Measurements from ENCODE around the gene GPR4.

GPR4 gene

DNA sequence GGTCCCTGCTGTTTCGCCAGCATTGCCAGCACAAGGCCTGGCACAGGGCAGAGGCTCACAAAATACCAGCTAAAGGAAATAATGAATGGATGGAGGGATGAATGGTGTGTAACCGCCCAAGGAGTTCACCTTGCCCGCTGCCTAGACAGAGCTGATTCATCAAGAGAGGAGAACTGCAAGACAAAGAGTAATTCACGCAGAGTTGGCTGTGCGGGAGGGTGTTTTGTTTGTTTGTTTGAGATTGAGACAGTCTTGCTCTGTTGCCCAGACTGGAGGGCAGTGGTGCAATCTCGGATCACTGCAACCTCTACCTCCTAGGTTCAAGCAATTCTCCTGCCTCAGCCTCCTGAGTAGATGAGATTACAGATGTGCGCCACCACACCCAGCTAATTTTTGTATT is 20.4 kb downstream of the GPR4 start:
- CTCF ChIA-PET, result no interaction called here
- POLR2A ChIA-PET, result no interaction called here
- no peak for DNase-seq (ENCODE audit: extremely low spot score)
- no peak for TF ChIP-seq ELF4 (IDR thresholded peaks at IDR 0.05)
- TF ChIP-seq NFRKB (IDR thresholded peaks at IDR 0.05), result no peak
- TF ChIP-seq ARNT (IDR thresholded peaks at IDR 0.05), result no peak
- no peak for TF ChIP-seq ZNF384 (IDR thresholded peaks at IDR 0.05)
- TF ChIP-seq HDGF (IDR thresholded peaks at IDR 0.05; ENCODE audit: borderline replicate concordance), result no peak

DNA sequence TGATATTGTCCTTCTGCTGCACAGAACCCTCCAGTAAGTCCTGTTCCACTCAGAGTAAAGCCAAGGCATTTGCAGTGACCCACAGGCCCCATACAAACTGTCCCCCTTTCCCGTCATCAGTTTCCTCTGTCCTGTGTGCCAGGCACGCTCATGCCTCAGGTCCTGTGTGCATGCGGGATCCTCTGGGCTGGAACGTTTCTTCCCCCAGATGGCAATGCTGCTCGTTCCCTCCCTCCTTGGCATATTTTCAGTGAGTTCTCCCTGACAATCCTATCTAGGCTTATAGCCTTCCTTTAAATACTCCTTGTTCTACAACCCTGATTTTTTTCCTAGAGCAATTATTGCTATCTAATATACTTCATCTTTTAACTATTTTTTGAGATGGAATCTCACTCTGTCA is 23.2 kb downstream of the GPR4 start:
- POLR2A ChIA-PET, result no interaction called here
- CTCF ChIA-PET, result no interaction called here
- no peak for DNase-seq (ENCODE audit: extremely low spot score)
- no peak for TF ChIP-seq LEF1 (IDR thresholded peaks at IDR 0.05; ENCODE audit: borderline replicate concordance)
- TF ChIP-seq SUZ12 (IDR thresholded peaks at IDR 0.05), result no peak
- no peak for TF ChIP-seq ARNT (IDR thresholded peaks at IDR 0.05)
- no peak for TF ChIP-seq PKNOX1 (IDR thresholded peaks at IDR 0.05)
- no peak for TF ChIP-seq SP1 (IDR thresholded peaks at IDR 0.05)

GRCh38 chr19:45577111-45577905 is 24.7 kb downstream of the GPR4 start:
- CTCF ChIA-PET, result no interaction called here
- no peak for DNase-seq (ENCODE audit: extremely low spot score)
- POLR2A ChIA-PET, result no interaction called here
- no peak for TF ChIP-seq FOXA1 (IDR thresholded peaks at IDR 0.05)
- no peak for TF ChIP-seq ARNT (IDR thresholded peaks at IDR 0.05)
- TF ChIP-seq NFRKB (IDR thresholded peaks at IDR 0.05), result no peak
- TF ChIP-seq CTBP1 (IDR thresholded peaks at IDR 0.05; ENCODE audit: borderline replicate concordance), result no peak
- TF ChIP-seq PKNOX1 (IDR thresholded peaks at IDR 0.05), result no peak
- TF ChIP-seq FOXK2 (IDR thresholded peaks at IDR 0.05), result no peak
- no peak for TF ChIP-seq BHLHE40 (IDR thresholded peaks at IDR 0.05; ENCODE audit: borderline replicate concordance)
- no peak for TF ChIP-seq ZNF384 (IDR thresholded peaks at IDR 0.05)
- TF ChIP-seq TARDBP (IDR thresholded peaks at IDR 0.05), result no peak
- TF ChIP-seq ELF4 (IDR thresholded peaks at IDR 0.05), result no peak
- TF ChIP-seq SUZ12 (IDR thresholded peaks at IDR 0.05), result no peak

DNA sequence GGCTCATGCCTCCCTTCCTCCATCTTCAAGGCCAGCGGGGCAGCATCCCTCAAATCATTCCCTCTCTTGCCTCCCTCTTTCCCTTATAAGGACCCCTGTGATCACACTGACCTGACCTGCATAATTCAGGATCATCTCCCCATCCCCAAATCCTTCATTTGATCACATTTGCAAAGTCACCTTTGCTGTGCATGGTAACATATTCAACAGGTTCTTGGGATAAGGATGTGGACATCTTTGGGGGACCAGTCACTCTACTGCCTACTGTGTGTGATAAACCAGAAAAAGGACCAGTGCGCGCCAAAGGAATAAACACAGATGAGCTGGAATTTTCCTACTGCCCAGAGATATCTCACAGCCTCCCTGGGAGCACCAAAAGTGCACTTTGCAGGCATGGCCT is 25.3 kb downstream of the GPR4 start:
- ChIA-PET CTCF (no interaction called here), POLR2A (no interaction called here)
- no peak for TF ChIP-seq FOXA1 (IDR thresholded peaks at IDR 0.05)
- no peak for TF ChIP-seq SUZ12 (IDR thresholded peaks at IDR 0.05)
- no peak for TF ChIP-seq BHLHE40 (IDR thresholded peaks at IDR 0.05; ENCODE audit: borderline replicate concordance)
- TF ChIP-seq TARDBP (IDR thresholded peaks at IDR 0.05), result no peak
- no peak for TF ChIP-seq HDGF (IDR thresholded peaks at IDR 0.05; ENCODE audit: borderline replicate concordance)
- TF ChIP-seq CTBP1 (IDR thresholded peaks at IDR 0.05; ENCODE audit: borderline replicate concordance), result no peak
- TF ChIP-seq ZNF384 (IDR thresholded peaks at IDR 0.05), result no peak
- TF ChIP-seq ELF4 (IDR thresholded peaks at IDR 0.05), result no peak
- TF ChIP-seq NFRKB (IDR thresholded peaks at IDR 0.05), result no peak
- no peak for DNase-seq (ENCODE audit: extremely low spot score)

DNA sequence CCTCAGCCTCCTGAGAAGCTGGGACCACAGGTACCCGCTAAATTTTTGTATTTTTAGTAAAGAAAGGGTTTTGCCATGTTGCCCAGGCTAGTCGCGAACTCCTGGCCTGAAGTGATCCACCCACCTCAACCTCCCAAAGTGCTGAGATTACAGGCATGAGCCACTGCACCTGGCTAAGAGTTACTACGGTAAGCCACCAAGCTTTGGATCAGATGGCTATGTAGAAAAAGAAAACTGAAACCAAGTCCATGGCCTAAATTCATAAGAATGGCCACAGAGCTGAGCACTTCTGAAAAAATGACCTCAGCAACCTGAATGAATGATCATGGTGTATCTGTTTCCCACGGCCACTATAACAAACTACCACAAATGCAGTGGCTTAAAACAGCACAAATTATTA is 26.8 kb downstream of the GPR4 start:
- ChIA-PET CTCF (interaction anchor here (1.3 kb wide), 1 partner anchor 17 kb away, joined by 4 read pairs; no protein-coding TSS in a partner anchor), POLR2A (interaction anchor here (1.2 kb wide), 1 partner anchor 9 kb away, joined by 6 read pairs; the partner anchor contains the start of gene OPA3)
- TF ChIP-seq CTBP1 (IDR thresholded peaks at IDR 0.05; ENCODE audit: borderline replicate concordance) (no peak), ELF4 (IDR thresholded peaks at IDR 0.05) (no peak), NFRKB (IDR thresholded peaks at IDR 0.05) (no peak), FOXM1 (IDR thresholded peaks at IDR 0.05; ENCODE audit: borderline replicate concordance) (no peak), PKNOX1 (IDR thresholded peaks at IDR 0.05) (no peak)
- no peak for DNase-seq (ENCODE audit: extremely low spot score)

- TF ChIP-seq SP1 (IDR thresholded peaks at IDR 0.05) (no peak), NFRKB (IDR thresholded peaks at IDR 0.05) (no peak), ZNF384 (IDR thresholded peaks at IDR 0.05) (no peak), BHLHE40 (IDR thresholded peaks at IDR 0.05; ENCODE audit: borderline replicate concordance) (no peak), SUZ12 (IDR thresholded peaks at IDR 0.05) (no peak), FOXM1 (IDR thresholded peaks at IDR 0.05; ENCODE audit: borderline replicate concordance) (no peak), FOXK2 (IDR thresholded peaks at IDR 0.05) (no peak), L3MBTL2 (conservative IDR thresholded peaks at IDR 0.05) (no peak), HDGF (IDR thresholded peaks at IDR 0.05; ENCODE audit: borderline replicate concordance) (no peak), TARDBP (IDR thresholded peaks at IDR 0.05) (no peak), ELF4 (IDR thresholded peaks at IDR 0.05) (no peak)
- ChIA-PET CTCF (interaction anchor here (1.3 kb wide), 1 partner anchor 16 kb away, joined by 4 read pairs; no protein-coding TSS in a partner anchor), POLR2A (no interaction called here)
- no peak for DNase-seq (ENCODE audit: extremely low spot score)
Measured at GRCh38 chr19:45574526-45574925, 27.5 kb downstream of the GPR4 start.
